Measurements from ENCODE around the gene ERC2. TPM values are rescaled to one million over a fixed set of nuclear protein-coding genes. Genes with fewer than 3 reads are reported as not detected.

ERC2 gene
- total RNA-seq, 1 donor from 2014 or later: 32.5 TPM

GRCh38 chr3:56288258-56288657 is 180.0 kb downstream of the ERC2 start:
- H3K27ac Mint-ChIP-seq: no peak overlapping the region
- H3K9me3 Mint-ChIP-seq (ENCODE audit: low read depth): no peaks in the 10 kb centered on the region
- H3K27me3 Mint-ChIP-seq: no peaks in the 10 kb centered on the region
- no peak for DNase-seq (ENCODE audit: low spot score, unreplicated experiment)
- peaks cover 4% of the 10 kb centered on the region for H3K36me3 Mint-ChIP-seq (ENCODE audit: insufficient read depth)
- H3K4me3 Mint-ChIP-seq (ENCODE audit: low read depth): no peak overlapping the region
- H3K4me1 Mint-ChIP-seq (ENCODE audit: low read depth): peaks cover 2% of the 10 kb centered on the region
- TF ChIP-seq CTCF (IDR thresholded peaks at IDR 0.05; ENCODE audit: unreplicated experiment): no peak

GRCh38 chr3:56282341-56282740 is 185.9 kb downstream of the ERC2 start:
- H3K4me1 Mint-ChIP-seq (ENCODE audit: low read depth): peaks cover 7% of the 10 kb centered on the region
- peaks cover 14% of the 10 kb centered on the region for H3K9me3 Mint-ChIP-seq (ENCODE audit: low read depth)

GRCh38 chr3:56277236-56277635 is 191.0 kb downstream of the ERC2 start:
- Mint-ChIP-seq H3K4me3 (ENCODE audit: low read depth) (no peak overlapping the region), H3K27ac (no peak overlapping the region), H3K36me3 (ENCODE audit: insufficient read depth) (peaks cover 14% of the 10 kb centered on the region), H3K4me1 (ENCODE audit: low read depth) (peaks cover 4% of the 10 kb centered on the region), H3K9me3 (ENCODE audit: low read depth) (peaks cover 14% of the 10 kb centered on the region), H3K27me3 (no peaks in the 10 kb centered on the region)
- DNase-seq (ENCODE audit: low spot score, unreplicated experiment): no peak
- no peak for TF ChIP-seq CTCF (IDR thresholded peaks at IDR 0.05; ENCODE audit: unreplicated experiment)

More at GRCh38 chr3:56282341-56282740, 185.9 kb downstream of the ERC2 start:
- H3K36me3 Mint-ChIP-seq (ENCODE audit: insufficient read depth): peaks cover 16% of the 10 kb centered on the region
- no peak overlapping the region for H3K4me3 Mint-ChIP-seq (ENCODE audit: low read depth)
- H3K27ac Mint-ChIP-seq: no peak overlapping the region
- no peaks in the 10 kb centered on the region for H3K27me3 Mint-ChIP-seq
- DNase-seq (ENCODE audit: low spot score, unreplicated experiment): no peak
- TF ChIP-seq CTCF (IDR thresholded peaks at IDR 0.05; ENCODE audit: unreplicated experiment): no peak

- DNase-seq (ENCODE audit: low spot score, unreplicated experiment): no peak
- Mint-ChIP-seq H3K9me3 (ENCODE audit: low read depth) (peaks cover 14% of the 10 kb centered on the region), H3K36me3 (ENCODE audit: insufficient read depth) (peaks cover 8% of the 10 kb centered on the region), H3K4me1 (ENCODE audit: low read depth) (no peaks in the 10 kb centered on the region), H3K27ac (no peak overlapping the region), H3K27me3 (no peaks in the 10 kb centered on the region), H3K4me3 (ENCODE audit: low read depth) (no peak overlapping the region)
- TF ChIP-seq CTCF (IDR thresholded peaks at IDR 0.05; ENCODE audit: unreplicated experiment): no peak
Measured at GRCh38 chr3:56275120-56275519, 193.1 kb downstream of the ERC2 start.

GRCh38 chr3:56269755-56270535 is 198.3 kb downstream of the ERC2 start:
- peaks cover 4% of the 10 kb centered on the region for H3K36me3 Mint-ChIP-seq (ENCODE audit: insufficient read depth)
- no peaks in the 10 kb centered on the region for H3K27me3 Mint-ChIP-seq
- H3K4me1 Mint-ChIP-seq (ENCODE audit: low read depth): no peaks in the 10 kb centered on the region
- H3K4me3 Mint-ChIP-seq (ENCODE audit: low read depth): no peak overlapping the region
- no peak overlapping the region for H3K27ac Mint-ChIP-seq
- no peak for DNase-seq (ENCODE audit: low spot score, unreplicated experiment)
- H3K9me3 Mint-ChIP-seq (ENCODE audit: low read depth): peaks cover 6% of the 10 kb centered on the region
- TF ChIP-seq CTCF (IDR thresholded peaks at IDR 0.05; ENCODE audit: unreplicated experiment): no peak
